ENCODE measurements around the gene RELL2. TPM values are rescaled to one million over a fixed set of nuclear protein-coding genes. Genes with fewer than 3 reads are reported as not detected.

Gene RELL2
- total RNA-seq, 1 donor from 2014 or later: 5.6 TPM

DNA sequence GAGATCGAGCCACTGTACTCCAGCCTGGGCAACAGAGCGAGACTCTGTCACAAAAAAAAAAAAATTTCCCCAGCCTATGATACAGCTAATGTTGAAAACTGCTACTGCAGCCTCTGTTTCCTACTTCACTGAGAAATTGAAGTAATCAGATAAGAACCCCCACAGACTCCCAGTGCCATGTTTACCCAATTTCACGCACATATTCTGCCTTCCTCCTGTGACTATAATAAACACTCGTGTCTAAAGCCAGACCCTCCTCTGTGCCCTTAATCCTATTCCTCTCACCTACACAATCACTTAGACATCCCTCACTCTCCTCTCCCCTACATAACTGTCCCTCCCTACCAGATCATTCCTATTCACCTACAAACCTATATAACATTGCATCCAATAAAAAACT lies 38.9 kb downstream of the RELL2 start:
- DNase-seq (ENCODE audit: low read depth in 2 of 2): no peak

DNA sequence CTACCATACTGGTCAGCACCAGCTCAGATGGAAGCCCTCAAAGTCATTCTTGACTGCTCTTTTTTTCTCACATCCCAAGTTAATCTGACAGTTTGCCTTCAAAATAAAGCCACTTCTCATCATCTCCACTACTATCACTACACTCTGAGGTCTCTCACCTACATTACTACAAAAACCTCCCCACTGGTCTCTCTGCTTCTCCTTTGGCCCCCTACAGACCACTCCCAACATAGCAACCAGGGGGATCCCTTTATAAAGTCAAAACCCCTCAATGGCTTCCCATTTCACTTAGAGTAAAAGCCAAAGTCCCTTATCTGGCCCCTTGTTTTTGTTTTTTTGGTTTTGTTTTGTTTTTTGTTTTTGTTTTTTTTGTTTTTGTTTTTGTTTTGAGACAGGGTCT lies 40.6 kb downstream of the RELL2 start:
- peak in 1 of 2 donors; percentile 33 for DNase-seq (ENCODE audit: low read depth in 2 of 2)

DNA sequence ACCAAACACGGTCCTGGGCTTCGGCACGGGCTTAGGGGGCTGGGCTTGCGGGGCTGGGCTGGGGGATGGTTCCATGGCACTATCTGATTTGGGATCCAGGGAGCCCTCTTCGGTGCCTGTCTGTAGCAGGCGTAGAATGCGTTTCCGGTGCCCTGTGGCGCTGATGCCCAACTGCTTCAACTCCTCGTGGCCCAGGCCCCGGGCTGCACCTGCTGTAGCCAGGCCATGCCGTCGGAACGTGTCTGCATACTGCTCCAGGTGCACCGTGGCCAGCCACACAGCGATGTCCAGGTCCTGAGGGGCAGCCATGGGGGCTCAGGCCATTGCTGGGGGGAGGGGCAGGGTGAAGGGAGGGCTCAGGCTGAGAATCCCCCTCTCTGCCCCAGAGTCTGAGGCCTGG lies 43.4 kb downstream of the RELL2 start:
- DNase-seq (ENCODE audit: low read depth in 2 of 2): peak; percentile 5 to 14

DNA sequence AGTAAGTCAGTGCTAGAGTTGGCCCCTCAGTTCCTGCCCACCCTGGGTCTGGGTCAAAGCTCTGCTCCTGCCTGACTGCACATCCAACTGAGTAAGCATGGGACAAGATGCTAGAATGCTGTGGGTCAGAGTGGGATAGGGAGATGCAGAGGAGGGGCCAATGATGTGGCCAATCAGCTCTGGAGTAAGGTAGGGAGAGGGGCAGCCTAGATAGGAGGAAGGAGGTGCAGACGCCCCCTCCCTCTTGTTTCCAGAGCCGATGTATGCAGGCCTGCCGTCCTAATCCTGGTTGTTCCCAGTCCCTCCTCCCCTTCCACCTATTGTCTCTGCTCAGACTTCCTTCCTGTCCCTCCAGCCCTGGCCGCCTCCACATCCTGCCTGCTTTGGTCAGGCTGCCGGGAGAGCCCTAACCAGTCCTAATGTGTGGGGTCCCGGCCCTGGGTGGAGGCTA lies 44.0 kb downstream of the RELL2 start:
- peak; percentile 98 to 99 for DNase-seq (ENCODE audit: low read depth in 2 of 2)

DNA sequence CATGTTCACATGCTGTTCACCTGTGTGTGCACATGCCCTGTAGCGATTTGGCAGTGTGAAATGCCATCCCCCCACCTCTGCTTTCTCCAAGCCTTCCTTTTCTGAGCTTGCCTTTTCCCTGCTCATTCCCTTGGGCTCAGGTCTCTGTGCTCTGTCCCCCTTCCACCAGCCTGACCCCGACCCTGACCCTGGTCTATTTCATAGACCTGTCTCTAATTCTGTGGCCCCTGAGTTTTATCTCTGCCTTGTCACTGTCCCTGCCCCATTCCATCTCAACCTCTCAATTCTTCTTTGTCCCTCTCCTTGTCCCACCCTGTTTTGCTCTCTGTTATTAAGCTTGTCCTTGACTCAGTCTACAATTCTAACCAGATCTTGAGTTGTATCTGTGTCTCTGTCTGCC lies 44.5 kb downstream of the RELL2 start:
- no peak for DNase-seq (ENCODE audit: low read depth in 2 of 2)

DNA sequence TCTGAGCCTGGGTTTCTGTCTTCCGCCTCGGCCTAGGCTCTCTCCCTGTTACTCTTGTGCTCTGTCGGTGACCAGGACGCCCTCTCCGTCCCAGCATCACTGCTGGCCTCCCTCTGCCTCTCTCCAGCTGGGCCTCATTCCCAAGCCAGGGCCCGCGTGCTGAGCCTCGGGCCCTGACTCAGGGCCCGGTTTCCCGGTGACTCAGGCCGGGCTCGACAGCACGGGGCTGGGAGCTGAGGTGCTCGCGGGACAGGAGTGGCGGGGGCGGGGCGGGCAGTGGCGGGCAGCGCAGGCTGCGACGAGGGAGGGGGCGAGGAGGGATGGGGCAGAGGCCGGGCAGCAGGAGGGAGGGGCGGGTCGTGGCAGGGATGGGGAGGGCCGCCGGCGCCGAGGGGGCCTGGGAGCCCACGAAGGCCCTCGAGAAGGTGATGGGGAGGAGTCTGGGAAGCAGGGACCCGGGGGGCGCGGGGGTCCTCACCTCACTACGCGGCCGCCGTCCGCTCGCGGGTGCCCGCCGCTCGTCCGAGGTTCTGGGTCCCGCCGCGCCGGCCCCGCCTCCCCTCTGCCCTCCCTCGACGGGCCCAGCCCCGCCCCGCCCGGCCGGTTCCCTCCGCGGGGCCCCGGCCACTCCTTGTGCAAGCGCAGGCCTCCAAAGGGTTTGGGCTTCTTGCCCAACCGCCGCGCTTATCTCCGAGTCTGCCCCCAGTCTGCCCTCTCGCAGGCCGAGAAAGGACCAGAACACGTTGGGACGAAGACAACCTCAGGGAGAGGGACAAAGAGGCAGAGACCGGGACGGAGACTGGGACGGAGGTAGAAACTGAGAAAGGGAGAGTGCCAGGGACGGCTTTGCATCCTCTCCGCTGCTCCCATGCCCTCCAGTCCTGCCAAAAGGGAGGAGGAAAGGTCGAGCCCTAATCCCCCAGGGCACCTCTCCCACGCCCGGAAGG lies 45.2 kb downstream of the RELL2 start, which contains the start of gene ARAP3:
TSS of gene ARAP3 (minus strand) at position 536 of the 947 bp plus-strand sequence. CDS start 1,744 bp downstream, outside the sequence.
- DNase-seq (ENCODE audit: low read depth in 2 of 2): peak; percentile 93 to 96

DNA sequence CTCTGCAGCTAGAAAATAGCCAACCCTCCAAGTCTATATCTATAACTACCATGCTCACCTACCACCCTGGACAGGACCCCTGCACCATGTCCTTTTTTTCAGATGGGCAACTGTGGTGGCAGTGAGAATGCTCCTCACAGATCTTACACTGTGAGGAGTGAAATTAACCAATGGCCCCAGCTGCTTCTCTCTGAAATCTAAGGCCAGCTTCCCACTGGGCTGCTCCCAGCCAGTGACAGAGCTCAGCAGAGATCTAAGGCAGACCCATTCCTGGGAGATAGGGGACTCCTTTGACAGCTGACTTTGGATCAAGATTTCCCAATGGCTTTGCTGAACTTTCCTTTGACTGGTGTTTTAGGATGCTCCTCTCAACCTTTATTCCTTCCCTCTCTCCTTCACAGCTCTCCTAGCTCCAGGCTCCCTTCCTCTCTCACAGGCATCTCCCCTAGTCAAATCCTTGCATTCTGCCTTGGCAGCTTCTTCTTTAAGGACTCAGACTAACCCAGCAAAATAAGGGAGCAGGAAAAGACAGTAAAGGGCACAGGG lies 46.9 kb downstream of the RELL2 start:
- peak in 1 of 2 donors; percentile 13 for DNase-seq (ENCODE audit: low read depth in 2 of 2)

DNA sequence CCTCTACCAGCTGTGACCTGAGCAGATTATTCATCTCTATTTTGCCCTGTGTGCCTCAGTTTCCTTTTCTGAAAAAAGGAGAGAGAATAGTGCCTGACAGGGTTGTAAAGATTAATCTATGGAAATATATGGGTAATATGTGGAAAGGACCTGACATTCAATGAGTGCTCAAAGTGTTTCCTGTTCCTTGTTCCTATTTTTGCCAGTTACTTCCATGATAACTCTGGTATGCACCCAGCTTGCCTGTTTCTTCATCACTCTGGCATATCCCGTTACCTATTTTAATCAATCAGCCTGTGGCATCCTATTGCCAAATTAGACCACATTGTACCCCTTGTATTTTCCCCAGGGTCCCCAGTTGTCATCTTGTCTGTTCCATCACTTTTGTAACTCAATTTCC lies 48.8 kb downstream of the RELL2 start:
- DNase-seq (ENCODE audit: low read depth in 2 of 2): no peak

DNA sequence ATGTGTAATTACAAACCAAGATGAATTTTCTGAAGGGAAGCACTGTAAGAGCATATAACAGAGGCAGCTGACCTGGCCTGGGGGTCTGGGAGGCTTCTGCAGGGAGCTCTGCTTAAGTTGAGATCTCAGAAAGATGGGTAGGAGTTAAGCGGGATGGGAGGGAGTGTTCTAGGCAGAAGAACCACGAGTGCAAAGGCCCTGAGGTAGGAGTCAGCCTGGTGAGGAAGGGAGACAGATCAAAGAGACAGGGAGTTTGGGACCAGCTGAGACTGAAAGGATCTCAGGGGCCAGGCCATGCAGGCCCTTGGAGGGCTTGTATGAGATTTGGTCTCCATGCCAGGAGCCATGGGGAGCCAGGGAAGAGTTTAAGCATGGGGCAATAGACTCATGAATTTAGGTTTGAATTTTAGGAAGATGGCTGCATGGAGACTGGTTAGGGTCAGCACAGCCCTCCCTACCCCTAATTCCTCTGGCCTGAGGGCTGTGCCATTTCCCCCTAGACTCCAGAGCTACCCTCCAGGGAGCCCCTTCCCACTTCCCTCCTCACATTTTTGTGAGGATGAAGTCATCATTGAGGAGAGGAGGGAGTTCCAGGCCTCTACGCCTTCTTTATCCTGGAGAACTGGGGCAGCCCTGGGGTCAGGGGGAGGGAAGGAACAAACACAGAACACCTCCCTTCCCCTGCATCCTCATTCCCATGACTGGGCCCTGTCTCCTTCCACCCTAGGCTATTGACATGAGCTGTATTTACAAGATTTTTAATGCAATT lies 50.0 kb downstream of the RELL2 start:
- peak in 1 of 2 donors; percentile 12 for DNase-seq (ENCODE audit: low read depth in 2 of 2)

Other genes starting within 250 kb of the RELL2 start
- 8.3 and 10.1 TPM in 2 replicates for gene PCDHGB4, start 249.3 kb upstream of the RELL2 start, total RNA-seq
- gene PCDHGA8, start 244.4 kb upstream of the RELL2 start, total RNA-seq: 1.1 and 1.2 TPM in 2 replicates
- gene PCDHGB5, start 239.1 kb upstream of the RELL2 start, total RNA-seq: 7.4 and 9.5 TPM in 2 replicates
- gene PCDHGA9, start 234.2 kb upstream of the RELL2 start, total RNA-seq: 0.87 and 2.2 TPM in 2 replicates
- 1.3 and 2.4 TPM in 2 replicates for gene PCDHGB6, start 229.0 kb upstream of the RELL2 start, total RNA-seq
- 2.6 and 5.0 TPM in 2 replicates for gene PCDHGA10, start 224.0 kb upstream of the RELL2 start, total RNA-seq
- 4.1 and 6.2 TPM in 2 replicates for gene PCDHGB7, start 219.3 kb upstream of the RELL2 start, total RNA-seq
- 4.1 and 4.4 TPM in 2 replicates for gene PCDHGA11, start 215.9 kb upstream of the RELL2 start, total RNA-seq
- gene PCDHGA12, start 206.5 kb upstream of the RELL2 start, total RNA-seq: 1.8 and 2.8 TPM in 2 replicates
- gene PCDHGC3, start 161.0 kb upstream of the RELL2 start, total RNA-seq: 10.2 and 10.9 TPM in 2 replicates
- 0.65 and 0.79 TPM in 2 replicates for gene PCDHGC4, start 152.0 kb upstream of the RELL2 start, total RNA-seq
- gene PCDHGC5, start 147.9 kb upstream of the RELL2 start, total RNA-seq: under 0.01 and 0.40 TPM in 2 replicates
- gene DIAPH1, start 18.0 kb upstream of the RELL2 start, total RNA-seq: 28.8 and 29.6 TPM in 2 replicates
- 45.0 and 48.2 TPM in 2 replicates for gene HDAC3, start 148 bp upstream of the RELL2 start, total RNA-seq
- gene FCHSD1, start 14.4 kb downstream of the RELL2 start, total RNA-seq: 9.3 and 10.5 TPM in 2 replicates
- gene ARAP3, start 45.2 kb downstream of the RELL2 start, total RNA-seq: 22.4 and 30.8 TPM in 2 replicates
- gene PCDH1, start 241.4 kb downstream of the RELL2 start, total RNA-seq: 6.2 and 43.8 TPM in 2 replicates

Measured in lung microvascular endothelial cell (primary cell).